SKM-1 (cell line): ENCODE results near the gene FOLH1.
"Not testable (repeated sequence)": the region's sequence is repeated elsewhere in the genome, so short reads cannot be mapped to it uniquely, and the experiment has no call there.

Experiments used
- DNase-seq: peaks from one replicate; lab custom pipeline; 2025; ENCODE audit not compliant: unreplicated experiment; lab: John Stamatoyannopoulos, UW

Gene FOLH1

DNA sequence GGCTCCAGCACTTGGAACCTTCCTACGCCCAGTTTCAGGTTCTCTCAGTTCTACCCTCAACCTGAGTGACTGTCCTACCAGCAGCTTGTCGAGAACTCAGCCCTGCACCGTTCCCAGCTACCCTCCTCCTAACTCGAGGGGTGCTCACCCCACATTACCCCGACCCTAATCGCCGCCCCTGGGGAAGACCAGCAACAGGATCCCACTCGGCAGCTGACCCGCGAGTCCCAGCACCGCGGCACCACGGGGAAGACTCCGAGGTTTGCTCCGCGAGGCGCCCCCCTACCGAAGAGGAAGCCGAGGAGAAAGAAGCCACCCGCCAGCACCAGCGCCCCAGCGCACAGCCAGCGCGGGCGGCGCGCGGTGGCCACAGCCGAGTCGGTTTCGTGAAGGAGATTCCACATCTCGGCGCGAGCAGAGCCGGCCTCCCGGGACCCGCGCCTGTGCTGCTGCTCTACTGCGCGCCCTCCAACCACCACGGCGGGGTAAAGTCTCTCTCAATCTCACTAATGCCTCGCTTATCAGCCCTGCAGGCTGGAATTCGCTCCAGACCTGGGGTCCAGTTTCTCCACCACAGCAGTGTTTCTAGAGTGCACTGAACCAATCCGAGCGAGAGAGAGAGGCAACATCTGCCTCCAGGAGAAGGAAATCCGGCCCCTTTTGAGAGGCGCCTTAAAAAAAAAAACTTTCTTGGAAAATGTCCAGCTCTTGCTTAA lies at the start of gene FOLH1:
Gene FOLH1, minus strand, starts transcription at position 597 of the 716 bp plus-strand sequence. Its CDS starts 193 bp downstream, at position 404.
- DNase-seq = no peak

DNA sequence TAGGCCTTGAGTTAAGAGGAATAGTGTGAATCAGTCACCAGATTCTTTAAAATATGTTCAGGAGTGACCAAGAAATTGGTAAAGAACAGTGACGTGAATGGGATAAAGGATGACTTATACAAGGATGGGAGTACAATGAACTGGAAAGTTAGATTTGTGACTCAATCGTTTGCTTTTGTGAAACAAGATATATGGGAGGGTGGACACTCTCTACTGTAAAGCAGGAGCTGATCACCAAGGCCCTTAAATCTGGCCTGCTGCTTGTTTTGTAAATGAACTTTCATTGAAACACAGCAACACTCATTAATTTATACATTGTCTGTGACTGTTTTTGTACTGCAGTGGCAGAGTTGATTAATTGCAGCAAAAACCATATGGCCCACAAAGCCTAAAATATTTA lies 46.7 kb upstream of the FOLH1 start:
- not testable (repeated sequence) for DNase-seq

DNA sequence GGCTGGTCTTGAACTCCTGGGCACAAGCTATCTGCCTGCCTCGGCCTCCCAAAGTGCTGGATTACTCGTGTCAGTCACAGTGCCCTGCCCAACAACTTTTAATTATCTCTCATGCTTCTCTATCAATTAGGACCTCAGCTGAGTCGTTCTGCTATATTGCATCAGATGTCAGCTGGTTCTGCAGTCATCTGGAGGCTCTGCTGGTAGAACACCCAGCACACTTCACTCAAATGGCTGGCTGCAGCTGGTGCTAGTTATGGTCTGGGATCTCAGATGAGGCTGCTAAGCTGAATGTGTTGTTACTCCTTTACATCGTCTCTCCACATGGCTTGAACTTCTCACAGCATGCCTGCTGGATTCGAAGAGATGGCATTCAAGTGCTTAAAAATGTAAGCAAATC lies 42.8 kb upstream of the FOLH1 start:
- not testable (repeated sequence) for DNase-seq

DNA sequence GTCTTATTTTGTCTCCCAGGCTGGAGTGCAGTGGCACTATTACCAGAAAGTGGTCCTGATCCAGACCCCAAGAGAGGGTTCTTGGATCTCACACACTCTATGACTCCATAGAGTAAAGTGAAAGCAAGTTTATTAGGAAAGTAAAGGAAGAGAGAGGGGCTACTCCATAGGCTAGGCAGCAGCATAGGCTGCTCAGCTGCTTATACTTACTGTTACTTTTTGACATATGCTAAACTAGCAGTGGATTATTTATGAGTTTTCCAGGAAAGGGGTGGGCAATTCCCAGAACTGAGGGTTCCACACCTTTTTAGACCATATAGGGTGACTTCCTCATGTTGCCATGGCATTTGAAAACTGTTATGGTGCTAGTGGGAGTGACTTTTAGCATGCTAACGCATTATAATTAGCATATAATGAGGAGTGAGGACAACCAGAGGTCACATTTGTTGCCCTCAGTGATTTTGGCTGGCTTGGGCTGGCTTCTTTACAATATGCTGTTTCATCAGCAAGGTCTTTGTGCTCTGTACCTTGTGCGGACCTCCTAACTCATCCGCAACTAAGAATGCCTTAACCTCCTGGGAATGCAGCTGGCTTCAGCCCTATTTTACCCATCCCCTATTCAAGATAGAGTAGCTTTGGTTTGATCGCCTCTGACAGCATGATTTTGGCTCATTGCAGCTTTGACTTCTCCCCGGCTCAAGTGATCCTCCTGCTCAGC lies 42.2 kb upstream of the FOLH1 start:
- not testable (repeated sequence) for DNase-seq

DNA sequence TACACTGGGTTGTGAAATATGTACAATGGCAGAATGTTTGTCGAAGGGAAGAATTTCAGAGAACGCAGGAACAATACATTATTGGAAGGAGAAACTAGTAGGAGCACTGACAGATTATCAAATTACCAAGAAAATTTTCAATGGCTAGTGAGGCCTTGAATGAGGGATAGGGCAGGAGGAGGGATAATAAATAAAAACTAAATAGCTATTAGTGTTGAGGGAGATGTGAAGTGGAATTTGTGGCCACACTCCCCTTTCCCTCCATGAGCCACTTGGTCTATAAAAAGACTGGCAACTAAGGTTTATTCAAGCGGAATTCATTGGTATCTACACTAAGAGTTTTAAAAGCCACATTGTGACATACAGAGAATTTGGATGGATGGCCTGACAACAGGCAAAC lies 41.0 kb upstream of the FOLH1 start:
- not testable (repeated sequence) for DNase-seq

DNA sequence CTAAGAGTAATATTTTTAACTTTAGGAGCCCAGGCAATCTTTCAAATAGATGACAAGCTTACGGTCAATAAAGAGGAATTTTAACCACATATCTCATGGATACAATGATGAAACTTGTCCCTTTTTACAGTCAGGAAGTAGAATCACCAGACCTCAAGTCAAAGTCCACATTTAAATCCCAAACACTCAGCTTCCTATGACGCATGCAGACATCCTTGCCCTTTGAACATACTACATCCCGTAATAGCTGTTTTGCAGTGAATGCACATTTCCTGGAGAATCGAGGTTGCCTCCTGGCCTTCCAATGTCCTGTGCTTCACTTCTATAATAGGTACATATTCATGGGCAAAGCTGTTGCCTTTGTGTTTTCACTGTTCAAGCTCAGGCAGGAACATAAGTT lies 25.3 kb upstream of the FOLH1 start:
- DNase-seq = not testable (repeated sequence)

DNA sequence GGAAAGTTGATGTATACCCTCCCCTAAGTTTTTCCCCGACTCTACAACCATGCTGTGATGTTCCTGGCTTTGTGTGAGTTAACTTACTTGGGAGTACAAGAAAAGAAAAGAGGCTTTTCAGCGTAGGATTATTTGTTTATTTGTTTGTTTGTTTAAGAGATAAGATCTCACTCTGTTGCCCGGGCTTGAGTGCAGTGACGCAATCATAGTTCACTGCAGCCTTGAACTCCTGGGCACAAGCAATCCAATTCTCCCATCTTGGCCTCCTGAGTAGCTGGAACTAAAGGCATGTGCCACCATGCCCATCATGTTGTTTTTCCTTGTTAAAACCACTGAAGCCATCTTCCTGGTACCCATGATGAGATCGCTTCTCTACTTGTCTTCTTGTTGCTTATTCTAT lies 24.6 kb upstream of the FOLH1 start:
- not testable (repeated sequence) for DNase-seq

DNA sequence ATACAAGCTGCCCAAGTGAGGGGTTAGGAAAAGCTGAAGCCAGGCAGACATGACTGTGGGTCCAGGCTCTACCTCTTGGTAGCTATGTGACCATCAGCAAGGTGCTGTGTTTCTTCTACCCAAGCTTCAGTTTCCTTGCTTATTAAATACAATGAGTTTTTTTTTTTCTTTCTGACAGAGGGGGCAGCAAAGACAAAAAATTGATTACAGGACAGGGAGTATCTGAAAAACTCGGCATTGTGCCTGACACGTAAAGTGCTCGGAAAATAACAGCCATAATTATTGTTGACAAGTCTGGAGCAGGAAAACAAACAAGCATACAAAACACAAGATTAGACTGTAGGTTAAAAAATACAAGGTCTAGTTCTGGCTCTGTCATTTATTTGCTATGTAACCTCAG lies 23.3 kb upstream of the FOLH1 start:
- DNase-seq = not testable (repeated sequence)

DNA sequence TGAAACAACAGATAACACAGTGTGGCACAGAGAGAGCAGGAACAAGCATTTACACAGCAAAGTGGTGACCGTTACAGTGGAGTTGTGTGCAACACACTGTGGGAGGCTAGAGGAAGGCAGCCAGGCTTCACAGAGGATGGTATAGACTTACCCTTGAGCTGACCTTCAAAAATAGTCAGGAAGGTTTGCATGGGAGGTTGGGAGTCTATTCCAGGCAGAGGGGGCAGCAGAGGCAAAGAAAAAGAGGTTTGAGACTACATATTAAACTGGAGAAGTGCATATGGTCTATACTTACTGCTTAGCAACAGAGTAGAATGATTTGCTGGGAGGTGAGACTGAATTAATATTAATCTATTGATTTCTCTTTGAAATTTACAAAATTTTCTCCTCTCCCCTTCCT lies 22.1 kb upstream of the FOLH1 start:
- DNase-seq = not testable (repeated sequence)

DNA sequence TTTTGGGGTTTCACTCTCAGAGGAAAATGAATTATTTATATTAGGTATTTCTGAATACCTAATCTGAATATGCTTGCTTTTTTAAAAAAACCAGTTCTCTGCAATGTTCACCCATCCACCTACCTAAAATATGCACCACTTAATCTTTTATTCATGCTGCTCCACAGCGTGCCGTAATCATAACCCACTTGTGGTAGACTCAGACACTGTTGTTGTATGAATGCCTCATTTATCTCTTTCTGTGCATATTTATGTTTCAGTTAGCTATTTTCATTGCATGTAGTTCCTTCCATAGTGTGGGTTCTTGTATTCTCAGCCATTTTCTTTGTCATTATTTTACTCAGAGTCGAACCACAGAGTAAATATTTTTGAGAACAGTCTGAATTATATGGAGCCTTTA lies 21.6 kb upstream of the FOLH1 start:
- DNase-seq = not testable (repeated sequence)

DNA sequence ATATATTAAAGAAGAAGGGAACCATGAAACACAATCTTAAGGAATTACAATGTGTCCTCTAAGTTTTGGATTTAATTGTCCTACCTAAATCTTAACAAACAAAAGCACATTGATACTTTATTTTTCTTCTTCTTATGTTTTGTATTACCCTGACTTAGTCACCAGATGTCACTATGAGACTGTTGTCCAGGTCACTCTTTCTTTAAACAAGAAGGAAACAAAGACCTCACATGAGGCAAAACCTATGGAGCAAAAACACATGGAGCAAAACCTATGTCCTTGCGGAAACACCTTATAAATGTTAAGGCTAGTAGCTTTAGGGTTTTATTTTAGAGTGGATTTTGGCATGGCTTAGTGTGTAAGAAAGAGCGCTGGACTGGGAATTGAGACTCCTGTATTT lies 20.7 kb upstream of the FOLH1 start:
- not testable (repeated sequence) for DNase-seq

DNA sequence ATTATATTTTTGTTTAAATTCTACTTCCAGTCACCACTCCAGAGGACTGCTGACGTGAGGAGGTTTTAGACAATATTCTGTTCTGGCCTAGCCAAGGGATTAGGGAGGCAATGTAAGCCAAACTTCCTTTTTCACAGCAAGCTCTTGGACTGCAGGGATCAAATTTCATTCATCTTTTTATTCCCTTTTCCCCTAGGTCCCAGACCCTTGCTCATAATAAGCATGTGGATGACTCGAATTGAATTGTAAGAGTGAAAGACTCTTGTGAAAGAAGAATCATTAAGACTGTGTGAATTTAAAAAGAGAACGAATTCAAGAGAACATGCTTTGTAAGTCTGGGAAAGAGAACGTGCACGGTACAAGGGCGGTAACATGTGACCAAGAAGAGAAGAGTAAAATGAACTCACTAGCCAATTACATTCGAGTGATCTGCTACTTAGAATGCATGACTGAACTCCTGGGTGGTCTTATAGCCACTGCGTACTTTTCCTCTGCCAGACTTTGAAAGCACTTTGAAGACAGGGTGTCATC lies 16.9 kb upstream of the FOLH1 start:
- not testable (repeated sequence) for DNase-seq

DNA sequence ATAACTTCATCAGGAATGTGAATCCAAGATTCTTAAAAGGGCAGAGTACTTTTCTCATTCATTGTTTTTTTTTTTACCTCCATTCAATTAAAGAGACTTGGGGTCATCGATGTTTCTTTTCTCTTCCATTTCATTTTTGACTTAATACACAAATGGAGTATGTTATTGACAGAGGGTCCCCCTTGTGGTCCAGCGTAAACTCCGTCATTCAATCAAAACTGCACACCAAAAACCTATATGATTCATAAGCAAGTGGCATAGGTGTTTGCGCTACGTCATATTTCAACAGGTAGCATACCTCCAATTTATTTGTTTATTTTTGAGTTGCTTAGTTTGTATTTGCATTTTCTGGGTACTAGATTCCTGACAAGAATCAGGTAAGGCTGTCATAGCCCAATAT lies 12.7 kb upstream of the FOLH1 start:
- no peak for DNase-seq

DNA sequence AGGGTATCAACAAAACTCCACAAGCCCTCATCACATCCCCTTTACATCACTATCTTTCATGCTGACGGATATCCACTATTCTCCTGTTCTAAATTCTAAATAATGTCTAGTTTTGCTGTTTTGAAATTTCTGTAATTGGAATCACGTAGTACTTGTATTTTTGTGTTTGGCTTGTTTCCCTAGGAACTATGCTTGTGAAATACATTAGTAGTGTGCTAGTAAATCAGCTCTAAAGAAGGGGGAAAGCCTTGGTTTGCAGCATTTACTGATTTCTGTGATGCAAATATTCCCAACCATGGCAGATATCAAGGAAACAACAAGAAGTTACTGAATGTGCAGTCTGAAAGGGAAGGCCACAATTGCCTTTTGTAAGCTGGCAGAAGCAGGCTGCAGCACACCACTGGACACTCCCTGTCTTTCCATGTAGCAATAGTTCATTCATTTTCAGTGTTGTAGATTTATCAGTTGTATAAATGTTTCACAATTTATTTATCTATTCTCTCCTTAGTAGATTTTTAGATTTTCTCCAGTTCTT lies 4.7 kb upstream of the FOLH1 start:
- DNase-seq = no peak

DNA sequence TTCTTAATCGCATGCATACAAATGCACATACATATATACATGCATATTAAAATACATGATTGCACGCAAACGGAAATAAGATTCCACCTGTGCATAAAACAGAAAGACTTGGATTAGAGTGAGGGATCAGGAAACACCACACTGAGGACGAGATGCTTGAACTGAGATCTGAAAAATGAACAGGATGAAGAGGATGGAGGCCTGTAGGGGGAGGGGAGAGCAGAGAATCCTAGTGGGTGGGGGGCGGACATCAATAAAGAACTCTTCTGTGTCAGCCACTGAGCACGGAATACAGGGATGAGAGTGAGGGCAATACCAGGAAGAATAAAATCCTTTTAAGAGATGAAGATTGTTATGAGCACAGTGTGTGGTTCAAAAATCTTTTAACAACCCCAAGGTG lies 1.4 kb downstream of the FOLH1 start:
- DNase-seq = not testable (repeated sequence)

DNA sequence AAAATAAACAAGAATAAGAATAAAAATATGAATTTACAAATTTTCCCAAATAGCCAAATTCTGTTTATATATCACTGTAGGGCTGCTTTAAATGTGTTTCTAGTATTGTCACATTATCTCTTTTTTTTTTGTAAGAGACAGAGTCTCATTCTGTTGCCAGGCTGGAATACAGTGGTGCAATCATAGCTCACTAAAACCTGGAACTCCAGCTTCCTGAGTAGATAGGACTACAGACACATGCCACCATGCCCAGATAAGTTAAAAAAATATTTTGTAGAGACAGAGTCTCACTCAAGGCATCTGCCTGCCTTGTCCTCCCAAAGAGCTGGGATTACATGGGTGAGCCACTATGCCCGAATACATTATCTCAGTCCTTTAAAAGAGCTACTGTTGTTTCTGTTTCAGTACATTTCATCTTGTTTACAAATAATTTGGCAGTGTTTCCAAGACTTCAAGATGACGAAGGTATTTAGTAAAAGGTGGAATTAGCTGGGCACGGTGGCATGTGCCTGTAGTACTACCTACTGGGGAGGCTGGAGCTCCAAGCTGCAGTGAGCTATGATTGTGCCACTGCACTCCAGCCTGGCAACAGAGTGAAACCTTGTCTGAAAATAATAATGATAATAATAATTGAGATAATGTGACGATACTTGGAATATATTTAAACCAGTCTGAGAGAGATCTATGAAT lies 6.0 kb downstream of the FOLH1 start:
- DNase-seq = no peak

DNA sequence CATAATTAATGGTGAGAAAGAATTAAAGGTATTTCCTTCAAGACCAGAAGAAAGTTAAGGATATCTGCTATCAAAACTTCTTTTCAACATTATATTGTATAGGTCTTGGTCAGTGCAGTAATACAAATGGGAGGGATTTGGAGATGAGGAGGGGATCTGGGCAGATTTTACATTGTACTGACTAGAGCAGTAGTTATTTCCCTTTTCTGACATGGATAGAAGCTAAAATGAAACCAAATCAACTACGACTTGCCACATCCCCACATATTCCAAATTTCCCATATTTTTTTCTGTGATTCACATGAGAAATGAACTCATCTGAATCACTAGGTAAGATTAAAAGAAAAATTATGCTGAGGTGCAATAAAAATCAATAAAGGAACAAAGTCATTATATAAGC lies 11.6 kb downstream of the FOLH1 start:
- not testable (repeated sequence) for DNase-seq

DNA sequence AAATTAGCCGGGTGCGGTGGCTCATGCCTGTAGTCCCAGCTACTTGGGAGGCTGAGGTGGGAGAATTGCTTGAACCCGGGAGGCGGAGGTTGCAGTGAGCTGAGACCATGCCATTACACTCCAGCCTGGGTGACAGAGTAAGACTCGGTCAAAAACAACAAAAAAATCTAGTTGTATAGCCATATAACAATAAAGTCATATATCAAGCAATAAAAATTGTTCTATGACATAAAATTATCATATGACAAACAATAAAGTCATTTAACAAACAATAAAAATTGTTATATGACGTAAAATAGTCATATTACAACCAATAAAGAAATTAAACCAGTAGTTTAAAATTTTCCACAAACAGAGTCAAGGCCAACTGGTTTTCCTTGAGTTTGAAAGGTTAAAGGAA lies 12.4 kb downstream of the FOLH1 start:
- DNase-seq = not testable (repeated sequence)

DNA sequence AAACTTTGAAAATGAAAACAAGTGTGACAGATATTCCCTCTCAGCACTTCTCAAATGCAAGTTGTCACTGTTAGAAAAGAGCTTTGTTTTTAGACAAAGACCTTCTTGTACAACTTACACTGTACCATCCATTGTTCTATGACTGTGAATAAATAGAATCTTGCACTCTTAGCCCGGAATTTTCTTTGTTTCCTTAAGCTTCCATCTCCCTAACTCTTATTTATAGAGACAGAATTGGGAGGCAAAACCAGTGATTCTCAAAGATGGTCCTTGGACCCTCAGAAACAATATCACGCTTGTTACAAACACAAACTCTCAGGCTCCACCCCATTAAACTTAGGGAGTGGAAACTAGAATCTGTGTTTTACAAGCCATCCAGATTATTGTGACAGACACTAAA lies 18.1 kb downstream of the FOLH1 start:
- DNase-seq = not testable (repeated sequence)

DNA sequence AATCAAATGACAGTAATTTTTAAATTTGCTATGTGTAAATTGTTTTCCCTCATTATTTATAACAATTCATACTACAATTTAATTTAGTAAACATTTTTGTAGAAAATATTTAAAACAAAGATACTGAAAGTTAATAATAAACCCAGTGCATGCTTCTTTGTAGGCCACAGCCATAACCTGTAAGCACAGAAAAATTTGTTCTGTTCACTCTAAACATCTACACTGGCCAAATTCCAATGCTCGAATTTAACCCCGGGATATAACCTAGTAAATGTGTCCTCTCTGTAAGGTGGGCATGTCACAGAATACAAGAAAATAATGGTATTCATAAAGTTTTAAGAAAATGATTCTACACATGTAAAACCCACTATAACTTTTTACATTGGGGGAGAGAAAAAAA lies 22.2 kb downstream of the FOLH1 start:
- DNase-seq = not testable (repeated sequence)

DNA sequence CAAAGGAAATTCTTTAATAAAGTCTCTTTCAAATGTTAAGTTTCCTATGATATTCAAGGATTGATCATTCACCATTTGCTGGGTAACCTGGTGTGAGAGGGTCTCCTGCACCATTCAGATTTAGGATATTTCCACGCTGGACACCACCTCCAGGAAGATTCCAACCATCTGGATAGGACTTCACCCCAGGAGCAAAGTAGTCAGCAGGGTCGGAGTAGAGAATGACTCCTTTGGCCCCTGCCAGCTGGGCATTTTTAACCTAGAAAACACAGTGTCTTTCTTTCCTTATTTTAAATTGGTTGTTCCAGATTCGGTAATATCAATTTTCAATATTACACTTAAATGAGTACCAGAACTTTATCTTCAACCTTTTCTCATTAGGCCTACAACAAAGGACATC lies 22.8 kb downstream of the FOLH1 start:
- not testable (repeated sequence) for DNase-seq
